ENCODE results near the gene PDXK. TPM values are rescaled to one million over a fixed set of nuclear protein-coding genes. Genes with fewer than 3 reads are reported as not detected.
A peak's percentile ranks its signal among the peaks of the same experiment; 100 is the strongest.

The PDXK gene
- total RNA-seq, 1 donor from 2014 or later = 261 TPM

- DNase-seq (ENCODE audit: low spot score) = no peak
These were observed 60.7 kb downstream of the PDXK start for GRCh38 chr21:43779660-43780059.

- DNase-seq (ENCODE audit: low spot score) = no peak
These were observed 62.9 kb downstream of the PDXK start for GRCh38 chr21:43781846-43782245.

- DNase-seq (ENCODE audit: low spot score) = no peak
These were observed 63.6 kb downstream of the PDXK start for GRCh38 chr21:43782431-43783097.

GRCh38 chr21:43783098-43783700 is 64.3 kb downstream of the PDXK start:
- DNase-seq (ENCODE audit: low spot score) = no peak

GRCh38 chr21:43785134-43785533 is 66.2 kb downstream of the PDXK start:
- DNase-seq (ENCODE audit: low spot score) = no peak

- DNase-seq (ENCODE audit: low spot score) = no peak
These were observed 67.4 kb downstream of the PDXK start for GRCh38 chr21:43786300-43786806.

GRCh38 chr21:43786807-43787440 is 68.0 kb downstream of the PDXK start:
- no peak for DNase-seq (ENCODE audit: low spot score)

GRCh38 chr21:43789276-43790009 is 70.5 kb downstream of the PDXK start, which contains the start of gene RRP1:
Gene RRP1, plus strand, starts transcription at chr21:43789577. Its CDS starts 53 bp downstream, at chr21:43789630.
- DNase-seq (ENCODE audit: low spot score) = peak; percentile 97

GRCh38 chr21:43790010-43790524 is 71.1 kb downstream of the PDXK start:
- DNase-seq (ENCODE audit: low spot score) = no peak

- DNase-seq (ENCODE audit: low spot score) = no peak
These were observed 73.5 kb downstream of the PDXK start for GRCh38 chr21:43792406-43792805.

- no peak for DNase-seq (ENCODE audit: low spot score)
These were observed 74.3 kb downstream of the PDXK start for GRCh38 chr21:43793243-43793642.

- no peak for DNase-seq (ENCODE audit: low spot score)
These were observed 75.4 kb downstream of the PDXK start for GRCh38 chr21:43794311-43794710.

GRCh38 chr21:43794857-43795256 is 75.9 kb downstream of the PDXK start:
- no peak for DNase-seq (ENCODE audit: low spot score)

- no peak for DNase-seq (ENCODE audit: low spot score)
These were observed 78.5 kb downstream of the PDXK start for GRCh38 chr21:43797415-43797814.

- DNase-seq (ENCODE audit: low spot score) = no peak
These were observed 79.2 kb downstream of the PDXK start for GRCh38 chr21:43797925-43798715.

- DNase-seq (ENCODE audit: low spot score) = no peak
These were observed 80.4 kb downstream of the PDXK start for GRCh38 chr21:43799301-43799840.

GRCh38 chr21:43800124-43800523 is 81.2 kb downstream of the PDXK start:
- DNase-seq (ENCODE audit: low spot score) = no peak

- no peak for DNase-seq (ENCODE audit: low spot score)
These were observed 81.6 kb downstream of the PDXK start for GRCh38 chr21:43800566-43800965.

GRCh38 chr21:43801006-43801783 is 82.3 kb downstream of the PDXK start:
- DNase-seq (ENCODE audit: low spot score) = no peak
